Suprapubic skin (tissue), 4 donors: Measurements from ENCODE around the gene POLR2J. TPM values are rescaled to one million over a fixed set of nuclear protein-coding genes. Genes with fewer than 3 reads are reported as not detected.
"Not testable (repeated sequence)": the region's sequence is repeated elsewhere in the genome, so short reads cannot be mapped to it uniquely, and the experiment has no call there.

Source experiments
- DNase-seq, 2 donors: peaks; one replicate each; pipeline ENCODE4 v3.0.0-alpha.2; 2019; ENCODE audit warnings: low spot score in 2 of 2
- H3K27ac ChIP-seq: fragments of 200-600 bp; sonication (generic); one replicate; pipeline ENCODE4 v1.5.1; 2019
- H3K27me3 ChIP-seq: fragments of 200-600 bp; sonication (generic); one replicate; pipeline ENCODE4 v1.5.1; 2019
- H3K36me3 ChIP-seq: fragments of 200-600 bp; sonication (generic); one replicate; pipeline ENCODE4 v1.5.1; 2019
- H3K4me1 ChIP-seq: fragments of 200-600 bp; sonication (generic); one replicate; pipeline ENCODE4 v1.5.1; 2019
- H3K4me3 ChIP-seq: fragments of 200-600 bp; sonication (generic); one replicate; pipeline ENCODE4 v1.5.1; 2019; ENCODE audit warnings: mild to moderate bottlenecking
- H3K9me3 ChIP-seq: fragments of 200-600 bp; sonication (generic); one replicate; pipeline ENCODE4 v1.5.1; 2019
- WGBS: methylation state at CpG from one replicate; pipeline ENCODE4 v1.1.5; 2018; 5-methylcytosine and 5-hydroxymethylcytosine counted together
- total RNA-seq, 4 donors: library from RNA; depleted of rRNA; stranded (reverse); fragments of >200 nt; gene quantifications; one replicate each; pipeline ENCODE4 v1.1.0, GENCODE V29; 2016

Gene POLR2J
- total RNA-seq, 4 donors from 2014 or later: 9.5 to 29.0 (median 19.3) TPM

DNA sequence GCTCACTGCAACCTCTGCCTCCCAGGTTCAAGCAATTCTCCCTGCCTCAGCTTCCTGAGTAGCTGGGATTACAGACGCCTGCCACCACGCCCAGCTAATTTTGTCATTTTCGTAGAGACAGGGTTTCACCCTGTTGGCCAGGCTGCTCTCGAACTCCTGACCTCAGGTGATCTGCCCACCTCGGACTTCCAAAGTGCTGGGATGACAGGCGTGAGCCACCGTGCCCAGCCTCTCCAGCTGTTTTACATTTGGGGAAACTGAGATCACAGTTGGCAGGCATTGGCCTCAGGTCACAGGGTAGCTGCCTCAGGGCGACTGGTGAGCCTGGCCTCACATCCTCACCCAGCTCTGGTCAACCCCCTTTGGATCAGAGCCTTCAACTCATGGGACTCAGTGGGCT, 31.9 kb upstream of the POLR2J start:
- not testable (repeated sequence) for H3K4me3 ChIP-seq, H3K36me3 ChIP-seq, H3K9me3 ChIP-seq, H3K4me1 ChIP-seq, H3K27me3 ChIP-seq, H3K27ac ChIP-seq
- WGBS: no CpG with 5 or more reads among the region's 8 CpGs
- peak in 1 of 2 donors; percentile 31 for DNase-seq

DNA sequence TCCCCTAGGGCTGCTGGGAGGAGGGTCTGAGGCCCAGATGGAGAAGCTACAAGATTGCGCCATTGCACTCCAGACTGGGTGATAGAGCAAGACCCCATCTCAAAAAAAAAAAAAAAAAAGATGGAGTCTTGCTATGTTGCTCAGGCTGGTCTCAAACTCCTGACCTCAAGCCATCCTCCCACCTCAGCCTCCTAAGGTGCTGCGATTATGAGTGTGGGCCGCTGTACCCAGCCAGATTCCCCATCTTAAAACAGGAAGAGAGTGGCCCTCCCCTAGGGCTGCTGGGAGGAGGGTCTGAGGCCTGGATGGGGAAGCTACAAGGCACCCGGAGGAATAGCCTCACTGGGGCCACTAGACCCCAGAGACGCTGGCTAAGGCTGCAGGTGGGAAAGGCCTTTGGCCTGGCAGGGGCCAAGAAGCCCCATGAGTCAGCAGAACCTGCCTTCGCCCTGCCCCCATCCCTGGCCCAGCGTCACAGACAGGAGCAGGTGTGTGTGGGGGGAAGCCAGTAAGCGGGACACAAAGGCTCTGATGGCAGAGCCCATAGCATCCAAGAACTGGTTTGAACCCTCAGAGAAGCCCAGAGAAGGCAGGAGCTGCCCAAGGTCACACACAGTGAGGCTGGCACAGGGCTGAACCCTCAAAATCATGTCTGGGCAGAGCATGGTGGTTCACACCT, 28.8 kb upstream of the POLR2J start:
- H3K27ac ChIP-seq, H3K36me3 ChIP-seq, H3K4me3 ChIP-seq, H3K4me1 ChIP-seq, H3K9me3 ChIP-seq, H3K27me3 ChIP-seq: not testable (repeated sequence)
- peak in 1 of 2 donors; percentile 48 for DNase-seq
- WGBS: 93% methylated on average over 3 of the region's 8 CpGs

DNA sequence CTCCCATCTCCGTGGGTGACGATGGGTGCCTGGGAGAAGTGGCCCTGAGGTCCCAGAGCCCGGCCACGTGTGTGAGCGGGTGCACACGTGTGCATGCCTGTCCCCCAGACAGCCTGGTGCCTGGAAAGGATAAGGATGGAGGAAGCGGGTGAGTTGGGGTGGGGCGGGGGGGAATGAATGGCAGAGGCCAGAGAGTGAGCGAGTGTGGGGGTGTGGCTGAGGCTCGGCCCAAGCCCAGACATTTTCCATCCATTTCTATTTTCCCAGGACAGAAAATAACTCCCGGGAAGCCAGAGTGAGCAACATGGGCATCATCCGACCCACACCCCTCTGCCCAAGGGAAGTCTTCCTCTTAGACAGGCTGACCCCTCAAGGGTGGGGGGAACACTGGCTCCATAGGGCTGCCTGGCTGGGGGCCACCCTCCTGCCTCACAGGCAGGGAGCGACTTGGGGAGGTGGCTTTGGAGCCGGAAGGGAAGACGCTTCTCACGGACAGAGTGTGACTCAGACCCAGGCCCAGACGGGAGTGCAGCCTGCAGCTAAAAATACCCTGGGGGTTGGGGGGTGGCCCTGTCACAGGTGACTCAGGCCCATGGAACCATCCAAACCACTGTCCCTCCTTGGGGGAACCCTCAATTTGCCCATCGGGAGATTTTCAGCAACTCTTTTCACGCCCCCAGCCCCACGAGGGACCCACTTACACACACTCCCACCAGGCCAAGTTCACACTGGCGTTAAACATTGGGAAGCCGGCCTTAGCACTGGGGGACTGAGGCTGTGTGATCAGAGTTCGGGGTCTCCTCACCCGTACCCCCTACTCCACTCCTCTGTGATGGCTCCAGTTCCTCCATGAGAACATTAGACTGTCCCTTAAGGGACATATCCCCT, 26.8 kb upstream of the POLR2J start:
- not testable (repeated sequence) for H3K4me3 ChIP-seq, H3K27ac ChIP-seq, H3K9me3 ChIP-seq, H3K27me3 ChIP-seq, H3K4me1 ChIP-seq, H3K36me3 ChIP-seq
- WGBS: no CpG with 5 or more reads among the region's 24 CpGs
- peak in 1 of 2 donors; percentile 34 for DNase-seq

DNA sequence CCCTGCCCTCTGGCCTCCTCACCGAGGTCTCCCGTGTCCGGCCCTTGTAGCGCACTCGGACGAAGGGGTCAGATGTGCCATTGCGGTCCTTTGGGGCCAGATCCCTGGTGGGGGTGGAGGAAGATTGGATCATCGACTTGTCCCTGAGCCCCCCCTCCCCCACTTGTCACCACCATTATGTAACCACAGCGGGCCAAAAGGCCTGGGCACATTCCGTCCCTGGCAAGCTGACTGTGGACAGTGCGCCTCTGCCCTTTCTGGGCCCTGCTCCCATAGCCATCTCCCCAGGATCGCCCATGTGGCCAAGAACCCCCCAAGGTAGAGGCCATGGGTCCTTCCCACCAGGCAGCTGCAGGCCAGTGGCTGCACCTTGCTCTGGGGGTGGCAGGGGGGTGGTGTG, 24.4 kb upstream of the POLR2J start:
- H3K36me3 ChIP-seq, H3K27me3 ChIP-seq, DNase-seq, H3K4me1 ChIP-seq, H3K4me3 ChIP-seq, H3K9me3 ChIP-seq, H3K27ac ChIP-seq: not testable (repeated sequence)
- no CpG with 5 or more reads among the region's 12 CpGs for WGBS

DNA sequence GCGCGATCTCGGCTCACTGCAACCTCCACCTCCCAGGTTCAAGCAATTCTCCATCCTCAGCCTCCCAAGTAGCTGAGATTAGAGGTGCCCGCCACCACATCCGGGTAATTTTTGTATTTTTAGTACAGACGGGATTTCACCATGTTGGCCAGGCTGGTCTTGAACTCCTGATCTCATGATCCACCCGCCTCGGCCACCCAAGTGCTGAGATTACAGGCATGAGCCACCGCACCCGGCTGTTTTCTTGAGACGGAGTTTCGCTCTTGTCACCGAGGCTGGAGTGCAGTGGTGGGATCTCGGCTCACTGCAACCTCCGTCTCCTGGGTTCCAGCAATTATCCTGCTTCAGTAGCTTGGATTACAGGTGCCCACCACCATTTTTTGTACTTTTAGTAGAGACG, 19.6 kb upstream of the POLR2J start:
- H3K9me3 ChIP-seq, H3K27me3 ChIP-seq, H3K36me3 ChIP-seq, H3K27ac ChIP-seq, H3K4me3 ChIP-seq, H3K4me1 ChIP-seq: not testable (repeated sequence)
- peak in 1 of 2 donors; percentile 27 for DNase-seq
- whole genome bisulfite sequencing: 91% methylated on average over 15 of the region's 16 CpGs

DNA sequence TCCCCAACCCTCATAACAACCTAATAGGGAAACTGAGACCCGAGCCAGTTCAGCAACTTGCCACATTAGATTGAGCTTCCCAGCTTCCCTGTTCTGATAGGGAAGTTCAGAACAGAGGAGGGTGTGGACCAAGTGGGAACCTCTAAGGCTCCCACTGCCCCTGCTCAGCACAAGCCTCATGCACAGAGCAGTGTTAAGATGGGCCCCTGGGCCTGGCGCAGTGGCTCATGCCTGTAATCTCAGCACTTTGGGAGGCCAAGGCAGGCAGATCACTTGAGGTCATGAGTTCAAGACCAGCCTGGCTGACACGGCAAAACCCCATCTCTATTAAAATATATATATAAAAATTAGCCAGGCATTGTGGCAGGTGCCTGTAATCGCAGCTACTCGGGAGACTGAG, 18.6 kb upstream of the POLR2J start:
- H3K4me3 ChIP-seq, H3K27me3 ChIP-seq, H3K36me3 ChIP-seq, H3K4me1 ChIP-seq, H3K27ac ChIP-seq, H3K9me3 ChIP-seq: not testable (repeated sequence)
- WGBS: no CpG with 5 or more reads among the region's 5 CpGs
- peak in 1 of 2 donors; percentile 40 for DNase-seq

DNA sequence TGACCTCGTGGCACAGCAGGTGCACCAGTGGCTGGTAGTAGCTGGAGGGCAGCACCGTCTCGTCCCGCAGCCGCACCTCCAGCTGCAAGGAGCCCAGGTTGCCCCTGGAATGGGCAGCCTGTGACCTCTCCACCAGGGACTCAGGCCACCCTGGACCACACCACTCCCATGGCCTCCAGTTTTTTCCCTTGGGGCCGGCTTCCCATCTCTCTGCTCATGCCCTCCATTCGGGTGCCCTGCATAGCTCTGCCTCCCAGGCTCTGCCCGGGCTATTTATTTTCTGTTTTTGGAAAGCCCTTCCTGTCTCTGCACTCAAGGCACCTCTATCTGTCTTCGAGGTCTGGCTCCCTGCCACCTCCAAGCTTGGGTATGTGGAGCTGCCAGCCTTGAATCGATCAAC, 18.1 kb upstream of the POLR2J start:
- H3K36me3 ChIP-seq, H3K9me3 ChIP-seq, H3K4me3 ChIP-seq, H3K27me3 ChIP-seq, H3K27ac ChIP-seq, H3K4me1 ChIP-seq: not testable (repeated sequence)
- peak in 1 of 2 donors; percentile 27 for DNase-seq
- WGBS: 50% methylated on average over 3 of the region's 10 CpGs

DNA sequence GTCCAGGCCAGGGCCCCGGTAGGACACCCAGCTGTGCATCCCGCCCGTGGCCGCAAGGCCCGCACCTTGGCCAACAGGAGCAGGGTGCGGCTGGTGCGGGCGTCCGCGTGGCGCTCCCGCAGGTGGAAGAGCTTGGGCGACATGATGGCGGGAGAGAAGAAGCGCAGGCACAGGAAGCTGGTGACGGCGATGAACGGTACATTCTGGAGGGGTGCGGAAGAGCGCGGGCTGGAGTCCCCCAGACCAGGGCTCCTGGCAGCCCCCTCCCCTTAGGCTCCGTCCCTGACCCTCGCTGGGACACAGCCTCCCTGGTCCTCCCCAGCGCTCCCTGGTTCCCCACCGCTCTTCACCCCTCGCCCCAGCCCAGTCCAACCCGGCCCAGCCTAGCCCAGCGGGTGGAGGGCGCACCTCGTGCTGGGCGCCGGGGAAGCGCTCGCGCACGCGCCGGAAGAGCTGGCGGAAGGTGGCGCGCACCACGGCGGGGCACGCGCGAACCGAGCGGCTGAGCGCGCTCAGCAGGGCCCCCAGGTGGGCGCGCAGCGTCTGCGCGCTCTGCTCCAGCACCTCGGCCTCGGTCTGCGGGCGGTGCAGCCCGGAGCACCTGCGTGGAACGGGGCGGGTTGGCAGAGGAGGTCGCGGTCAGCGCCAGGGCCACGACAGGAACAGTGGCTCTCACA, 15.9 kb upstream of the POLR2J start:
- H3K36me3 ChIP-seq, H3K27ac ChIP-seq, H3K4me1 ChIP-seq, H3K27me3 ChIP-seq, H3K4me3 ChIP-seq, DNase-seq, H3K9me3 ChIP-seq: not testable (repeated sequence)
- WGBS: no CpG with 5 or more reads among the region's 67 CpGs

DNA sequence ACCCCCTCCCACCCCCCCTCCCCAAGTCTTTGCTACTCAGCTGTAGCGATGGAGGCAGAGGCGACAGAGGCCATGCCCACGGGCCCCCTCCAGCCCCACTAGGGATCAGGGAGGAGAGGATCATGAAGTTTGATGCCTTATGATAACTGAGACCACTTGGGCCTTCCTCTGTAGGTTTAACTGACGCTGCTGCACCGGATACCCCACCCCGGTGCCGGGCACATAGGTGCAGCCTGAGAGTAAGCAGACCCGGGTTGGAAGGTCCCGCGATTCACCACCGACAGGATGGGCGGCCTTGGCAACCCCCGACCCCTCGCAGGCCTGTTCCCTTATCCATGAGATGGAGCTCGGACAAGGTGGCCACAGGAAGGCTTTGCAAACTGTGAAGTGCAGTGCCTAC, 15.3 kb upstream of the POLR2J start:
- not testable (repeated sequence) for H3K27me3 ChIP-seq, H3K36me3 ChIP-seq, DNase-seq, H3K27ac ChIP-seq, H3K4me1 ChIP-seq, H3K9me3 ChIP-seq
- peak overlapping the region; percentile 16 for H3K4me3 ChIP-seq
- no CpG with 5 or more reads among the region's 15 CpGs for WGBS

DNA sequence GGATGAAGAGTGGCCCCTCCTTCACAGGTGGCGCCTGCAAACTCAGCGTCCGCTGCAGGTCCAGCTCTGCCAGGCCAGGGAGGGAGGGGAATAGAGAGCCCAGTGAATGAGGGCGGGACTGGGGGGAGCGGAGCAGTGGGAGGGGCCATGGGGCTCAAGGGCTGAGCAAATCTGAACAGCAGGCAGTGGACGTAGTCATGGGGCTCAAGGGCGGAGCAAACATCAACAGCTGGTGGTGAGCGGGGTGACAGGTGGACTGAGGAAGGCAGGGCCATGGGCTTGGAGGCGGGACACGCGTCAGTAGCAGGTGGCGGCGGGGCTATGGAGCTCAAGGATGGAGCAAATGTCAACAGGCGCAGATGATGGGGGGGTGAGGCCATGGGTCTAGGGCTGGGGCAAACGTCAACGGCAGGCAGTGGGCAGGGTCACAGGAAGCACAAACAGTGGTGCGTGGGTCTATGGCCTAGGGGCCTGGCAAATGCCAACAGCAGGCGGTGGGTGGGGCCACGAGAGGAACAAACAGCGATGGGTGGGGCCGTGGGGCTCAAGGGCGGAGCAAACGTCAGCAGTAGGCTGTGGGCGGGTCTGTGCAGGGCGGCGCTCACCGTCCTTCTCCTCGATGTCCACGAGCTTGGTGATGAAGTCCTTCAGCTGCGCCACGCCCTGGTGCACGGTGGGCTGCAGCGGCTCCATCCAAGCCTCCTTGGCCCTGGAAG, 14.7 kb upstream of the POLR2J start:
- H3K27me3 ChIP-seq, H3K27ac ChIP-seq, H3K36me3 ChIP-seq, H3K4me1 ChIP-seq, H3K9me3 ChIP-seq, H3K4me3 ChIP-seq: not testable (repeated sequence)
- peak in 1 of 2 donors; percentile 56 for DNase-seq
- WGBS: no CpG with 5 or more reads among the region's 33 CpGs

DNA sequence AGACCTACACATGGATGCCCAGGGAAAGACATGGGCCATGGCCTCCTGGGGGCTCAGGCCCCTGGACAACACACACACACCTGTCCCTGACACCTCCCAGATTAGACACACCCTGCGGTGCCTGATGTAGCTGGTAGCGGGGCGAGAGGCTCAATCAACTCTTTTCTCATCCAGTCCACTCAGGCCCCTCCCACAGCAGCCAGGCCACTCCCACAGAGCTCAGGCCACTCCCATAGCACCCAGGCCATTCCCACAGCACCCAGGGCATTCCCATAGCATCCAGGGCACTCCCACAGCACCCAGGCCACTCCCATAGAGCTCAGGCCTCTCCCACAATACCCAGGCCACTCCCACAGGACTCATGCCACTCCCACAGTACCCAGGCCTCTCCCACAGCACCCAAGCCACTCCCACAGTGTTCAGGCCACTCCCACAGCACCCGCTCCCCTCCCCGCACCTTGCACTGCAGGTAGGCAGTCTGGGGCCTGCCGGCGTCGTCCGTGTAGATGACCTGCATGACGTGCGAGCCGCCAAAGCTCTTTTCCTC, 11.9 kb upstream of the POLR2J start:
- H3K36me3 ChIP-seq, H3K27ac ChIP-seq, H3K27me3 ChIP-seq, H3K4me3 ChIP-seq, H3K4me1 ChIP-seq, H3K9me3 ChIP-seq: not testable (repeated sequence)
- peak; percentile 65 to 70 for DNase-seq
- WGBS: no CpG with 5 or more reads among the region's 12 CpGs

DNA sequence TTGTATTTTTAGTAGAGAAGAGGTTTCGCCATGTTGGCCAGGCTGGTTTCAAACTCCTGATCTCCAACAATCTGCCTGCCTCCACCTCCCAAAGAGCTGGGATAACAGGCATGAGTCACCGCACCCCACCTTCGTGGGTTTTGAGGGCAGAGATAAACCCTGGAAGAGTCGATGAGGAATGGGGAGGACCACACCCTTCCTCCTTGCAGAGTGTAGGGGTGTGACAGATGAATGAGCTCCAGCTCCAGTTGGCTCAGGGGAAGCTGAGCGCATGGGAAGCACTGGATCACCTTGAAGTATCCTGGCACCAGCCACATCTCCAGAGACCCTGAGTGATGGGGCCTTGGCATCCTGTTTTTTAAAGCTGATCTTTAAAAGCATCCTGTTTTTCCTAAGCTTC, 5.6 kb upstream of the POLR2J start:
- not testable (repeated sequence) for DNase-seq, H3K4me1 ChIP-seq, H3K9me3 ChIP-seq, H3K4me3 ChIP-seq, H3K27ac ChIP-seq, H3K36me3 ChIP-seq, H3K27me3 ChIP-seq
- WGBS: no CpG with 5 or more reads among the region's 5 CpGs

DNA sequence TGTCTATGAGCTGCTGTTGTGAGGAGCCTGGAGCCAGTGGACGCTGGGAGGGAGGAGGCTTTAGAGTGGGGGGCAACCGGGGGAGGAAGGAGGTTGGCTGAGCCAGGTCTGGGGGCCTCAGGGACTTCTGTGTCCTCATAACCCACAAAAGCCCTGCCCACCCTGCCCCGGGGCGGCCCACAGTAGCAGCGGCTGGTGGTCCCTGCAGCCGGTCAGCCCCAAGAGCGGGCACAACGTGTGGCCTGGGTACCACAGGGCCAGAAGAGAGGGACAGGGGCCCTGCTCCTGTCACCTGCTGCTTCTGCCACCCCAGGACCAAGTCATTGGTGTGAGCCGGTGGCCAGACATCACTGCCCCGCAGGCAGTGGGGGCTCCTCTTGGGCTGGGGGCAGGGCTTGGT, 3.2 kb upstream of the POLR2J start:
- not testable (repeated sequence) for H3K4me3 ChIP-seq, DNase-seq, H3K27ac ChIP-seq, H3K9me3 ChIP-seq, H3K36me3 ChIP-seq, H3K4me1 ChIP-seq, H3K27me3 ChIP-seq
- WGBS: no CpG with 5 or more reads among the region's 10 CpGs
